Stimulated activated CD8-positive, alpha-beta memory T cell treated with anti-CD3 and anti-CD28 coated beads, Interleukin-7, amount 100 ng/mL, for 24 hours (primary cell): ENCODE data around the gene MILR1.
"Not testable (repeated sequence)": the region's sequence is repeated elsewhere in the genome, so short reads cannot be mapped to it uniquely, and the experiment has no call there.

ENCODE experiments used
- DNase-seq: peaks from one replicate; pipeline ENCODE4 v3.0.0-alpha.2; 2020; ENCODE audit warnings: low read depth

MILR1 gene

GRCh38 chr17:64472564-64472963 is 23.6 kb downstream of the MILR1 start:
- no peak for DNase-seq

- DNase-seq = no peak
Measured at GRCh38 chr17:64477849-64478248, 28.9 kb downstream of the MILR1 start.

- no peak for DNase-seq
Measured at GRCh38 chr17:64480951-64481350, 32.0 kb downstream of the MILR1 start.

- no peak for DNase-seq
Measured at GRCh38 chr17:64484380-64484779, 35.5 kb downstream of the MILR1 start.

GRCh38 chr17:64488301-64488700 is 39.4 kb downstream of the MILR1 start:
- DNase-seq = no peak

GRCh38 chr17:64491034-64491860 is 42.3 kb downstream of the MILR1 start:
- no peak for DNase-seq

GRCh38 chr17:64491994-64492393 is 43.1 kb downstream of the MILR1 start:
- DNase-seq = no peak

GRCh38 chr17:64492481-64493109 is 43.7 kb downstream of the MILR1 start:
- DNase-seq = no peak

- DNase-seq = no peak
Measured at GRCh38 chr17:64494121-64494520, 45.2 kb downstream of the MILR1 start.

GRCh38 chr17:64495300-64495699 is 46.4 kb downstream of the MILR1 start:
- not testable (repeated sequence) for DNase-seq

GRCh38 chr17:64496348-64496785 is 47.5 kb downstream of the MILR1 start:
- DNase-seq = no peak

- DNase-seq = peak; percentile 90
Measured at GRCh38 chr17:64496786-64497564, 48.1 kb downstream of the MILR1 start, which contains the start of gene POLG2. TSS of gene POLG2 (minus strand) at chr17:64497054. CDS start at chr17:64496968, 86 bp downstream.

GRCh38 chr17:64497565-64498035 is 48.7 kb downstream of the MILR1 start:
- no peak for DNase-seq

GRCh38 chr17:64498308-64499203 is 49.6 kb downstream of the MILR1 start:
- DNase-seq = no peak

- no peak for DNase-seq
Measured at GRCh38 chr17:64499805-64500486, 51.0 kb downstream of the MILR1 start.

- DNase-seq = no peak
Measured at GRCh38 chr17:64500487-64500859, 51.6 kb downstream of the MILR1 start.

GRCh38 chr17:64500862-64501765 is 52.2 kb downstream of the MILR1 start:
- no peak for DNase-seq

GRCh38 chr17:64502021-64502420 is 53.1 kb downstream of the MILR1 start:
- DNase-seq = no peak

- DNase-seq = no peak
Measured at GRCh38 chr17:64502809-64503208, 53.9 kb downstream of the MILR1 start.

GRCh38 chr17:64503341-64503740 is 54.4 kb downstream of the MILR1 start:
- no peak for DNase-seq
